NCI-H345 treated with DMSO at 0.1 percent for 48 hours (cell line): ENCODE results near the gene RHOT2.

Experiments
- DNase-seq: peaks from one replicate; lab custom pipeline; 2025; ENCODE audit not compliant: unreplicated experiment; lab: John Stamatoyannopoulos, UW

RHOT2 gene

GRCh38 chr16:632486-633335 is 35.2 kb upstream of the RHOT2 start:
- DNase-seq, result no peak

GRCh38 chr16:633336-634050 is 34.4 kb upstream of the RHOT2 start:
- no peak for DNase-seq

DNA sequence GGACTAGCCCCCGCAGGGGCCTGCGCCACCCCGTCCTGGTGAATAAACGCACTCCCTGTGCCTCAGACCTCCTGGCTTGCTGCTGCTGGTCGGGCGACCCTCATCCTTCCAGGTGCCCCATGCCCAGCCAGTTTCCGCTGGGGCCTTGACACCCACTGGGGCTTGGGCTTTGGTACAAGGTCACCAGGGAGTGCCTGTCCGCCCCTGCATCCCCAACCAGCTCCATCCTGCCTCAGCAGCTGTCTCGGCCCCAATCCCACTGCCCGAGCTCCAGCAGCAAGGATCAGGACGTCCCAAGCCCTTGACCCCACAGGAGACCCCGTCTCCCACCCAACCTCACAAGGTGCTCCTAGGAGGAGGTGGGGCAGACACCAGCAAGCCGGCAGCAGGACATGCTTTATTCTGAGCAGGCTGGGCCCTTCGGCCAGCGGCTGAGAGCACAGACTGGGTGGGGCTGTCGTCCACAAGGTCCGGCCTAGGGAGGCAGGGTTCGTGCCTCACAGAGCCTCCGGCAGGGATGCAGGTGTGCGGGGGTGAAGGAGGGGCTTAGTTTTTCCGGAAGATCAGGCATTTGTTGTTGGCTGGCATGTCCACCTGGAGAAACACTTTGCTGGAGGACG is 33.8 kb upstream of the RHOT2 start:
- no peak for DNase-seq

DNA sequence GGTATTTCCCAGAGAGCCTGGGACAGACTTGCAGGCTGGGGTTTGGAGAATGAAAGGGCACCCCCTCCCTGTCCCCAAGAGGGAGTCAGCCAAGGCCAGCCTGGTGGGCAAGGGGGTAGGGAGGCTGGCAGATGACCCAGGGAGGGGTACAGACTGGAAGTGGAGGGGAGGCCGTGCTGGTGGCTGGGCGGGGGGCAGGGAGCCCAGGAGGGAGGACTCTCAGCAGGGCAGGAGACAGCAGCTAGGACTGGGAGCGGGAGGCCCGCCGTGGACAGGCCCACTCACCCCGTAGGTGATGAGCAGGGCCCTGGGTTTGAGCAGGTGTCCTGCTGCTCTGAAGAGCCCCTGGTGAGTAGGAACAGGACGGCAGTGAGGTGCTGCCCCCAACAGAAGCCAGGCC is 32.9 kb upstream of the RHOT2 start:
- no peak for DNase-seq

GRCh38 chr16:635573-636205 is 32.2 kb upstream of the RHOT2 start:
- DNase-seq, result no peak

DNA sequence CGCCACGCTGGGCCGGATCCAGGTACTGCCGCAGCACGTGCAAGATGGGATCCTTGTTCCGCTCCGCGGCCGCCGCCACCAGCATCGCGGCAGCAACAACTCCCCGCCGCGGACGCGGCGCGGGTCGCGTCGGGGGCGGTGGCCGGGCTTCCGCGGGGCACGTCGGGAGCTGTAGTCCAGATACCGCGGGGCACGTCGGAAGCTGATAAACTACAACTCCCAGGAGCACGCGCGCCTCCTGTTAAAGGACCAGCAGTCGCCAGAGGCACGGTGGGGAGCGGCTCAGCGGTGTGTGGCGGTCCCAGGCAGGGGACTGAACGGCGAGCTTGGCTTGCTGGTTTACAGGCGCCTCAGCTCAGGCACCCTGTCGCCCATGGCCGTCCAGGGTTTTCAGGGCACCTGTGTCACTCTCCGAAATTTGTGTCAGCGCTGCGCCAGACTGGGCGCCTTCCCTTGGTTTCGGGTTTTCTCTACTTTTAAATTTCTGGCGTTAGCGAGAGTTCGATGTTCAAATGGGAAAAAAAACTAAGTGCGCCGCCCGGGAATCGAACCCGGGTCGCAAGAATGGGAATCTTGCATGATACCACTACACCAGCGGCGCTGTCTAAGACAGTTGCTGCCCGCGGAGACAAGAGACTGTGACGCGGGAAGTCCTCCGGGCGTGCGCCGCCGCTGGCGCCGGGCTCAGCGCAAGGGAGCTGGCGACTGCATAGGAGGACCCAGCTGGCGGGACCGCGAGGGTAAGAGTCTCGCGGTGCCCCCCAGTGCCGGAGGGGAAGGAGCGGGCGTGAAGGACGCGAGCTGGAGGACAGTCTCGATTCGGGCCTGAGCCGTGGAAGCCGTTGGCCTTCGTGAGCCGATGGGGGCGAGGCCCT is 31.5 kb upstream of the RHOT2 start, which contains the start of gene METTL26:
TSS of gene METTL26 (minus strand) at position 100 of the 875 bp plus-strand sequence. CDS start at position 85, 15 bp downstream.
- peak; percentile 79 for DNase-seq

GRCh38 chr16:637081-638018 is 30.6 kb upstream of the RHOT2 start:
- no peak for DNase-seq

- DNase-seq, result no peak
Measured at GRCh38 chr16:638034-638543, 29.8 kb upstream of the RHOT2 start.

GRCh38 chr16:638836-639235 is 29.1 kb upstream of the RHOT2 start:
- no peak for DNase-seq

GRCh38 chr16:640614-641013 is 27.3 kb upstream of the RHOT2 start:
- DNase-seq, result no peak

DNA sequence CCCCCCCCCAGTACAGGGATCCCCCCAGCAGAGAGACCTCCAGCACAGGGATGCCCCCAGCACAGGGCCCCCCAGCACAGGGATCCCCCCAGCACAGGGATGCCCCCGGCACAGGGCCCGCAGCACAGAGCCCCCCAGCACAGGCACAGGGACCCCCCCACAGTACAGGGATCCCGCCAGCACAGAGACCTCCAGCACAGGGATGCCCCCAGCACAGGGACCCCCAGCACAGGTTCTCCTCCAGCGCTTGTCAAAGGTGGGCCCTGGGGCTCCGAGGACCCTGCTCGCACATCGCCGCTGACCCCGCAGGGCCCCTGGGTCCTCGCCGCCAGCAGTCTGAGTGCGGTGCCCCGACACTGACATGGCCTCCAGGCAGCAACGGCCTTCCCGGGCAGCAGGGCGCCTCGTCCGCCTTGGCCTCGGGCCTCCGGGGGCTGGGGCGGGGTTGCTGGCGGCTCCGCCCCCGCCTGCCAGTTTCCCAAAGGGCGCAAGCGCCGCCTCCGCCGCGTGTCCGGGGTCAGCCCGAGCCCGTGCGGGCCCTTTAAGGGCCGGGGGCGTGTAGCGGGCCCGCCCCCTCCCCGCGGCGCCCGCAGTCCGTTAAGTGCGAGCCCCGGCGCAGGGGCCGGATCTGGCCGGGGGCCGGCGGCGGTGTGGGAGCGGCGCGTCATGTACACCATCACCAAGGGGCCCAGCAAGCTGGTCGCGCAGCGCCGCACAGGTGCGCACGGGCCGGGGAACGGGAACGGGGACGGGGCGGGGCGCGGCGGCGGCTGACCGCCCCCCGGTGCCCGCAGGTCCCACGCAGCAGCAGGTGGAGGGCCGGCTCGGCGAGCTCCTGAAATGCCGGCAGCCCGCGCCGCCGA is 26.4 kb upstream of the RHOT2 start, which contains the start of gene MCRIP2:
TSS of gene MCRIP2 (plus strand) at position 503 of the 863 bp plus-strand sequence. CDS start at position 667, 164 bp downstream.
- peak; percentile 40 for DNase-seq

DNA sequence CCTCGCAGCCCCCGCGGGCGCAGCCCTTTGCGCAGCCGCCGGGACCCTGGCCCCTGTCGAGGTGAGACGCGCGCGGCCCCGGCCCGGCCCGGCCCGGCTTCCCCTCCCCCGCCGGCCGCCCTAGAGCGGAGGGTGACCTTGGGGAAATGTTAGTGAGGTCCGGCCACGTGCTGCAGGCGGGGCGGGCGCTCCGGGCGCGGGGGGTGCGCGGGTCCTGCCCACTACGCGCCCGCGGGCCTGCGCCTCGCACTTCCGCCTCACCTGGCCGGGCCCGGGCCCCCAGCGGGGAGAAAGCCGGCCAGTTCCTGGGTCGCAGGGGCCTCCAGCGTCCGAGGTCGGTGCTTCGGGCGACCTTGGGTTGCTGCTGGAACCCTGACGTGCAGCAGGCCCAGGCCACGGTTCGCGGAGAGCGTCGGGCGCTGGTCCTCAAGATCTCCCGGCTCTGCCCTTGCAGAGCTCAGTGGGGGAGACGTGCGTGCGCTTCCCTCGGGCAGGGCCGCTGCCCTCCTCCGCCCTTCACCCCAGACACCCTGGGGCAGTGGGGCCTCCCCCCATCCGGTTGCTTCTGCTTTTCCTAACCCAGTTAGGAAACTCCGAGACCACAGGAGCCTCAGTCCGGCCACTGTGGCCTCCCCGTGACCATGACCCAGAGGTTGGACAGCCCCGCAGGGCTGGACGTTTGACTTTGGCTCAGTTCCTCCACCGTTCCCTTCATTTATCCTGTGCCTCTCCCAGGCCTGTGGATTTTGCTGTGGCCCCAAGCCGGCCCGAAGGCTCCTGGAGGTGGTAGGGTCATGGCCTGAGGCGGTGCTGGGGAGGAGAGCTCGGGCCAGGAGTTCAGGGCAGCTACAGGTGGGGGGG is 25.5 kb upstream of the RHOT2 start:
- no peak for DNase-seq

DNA sequence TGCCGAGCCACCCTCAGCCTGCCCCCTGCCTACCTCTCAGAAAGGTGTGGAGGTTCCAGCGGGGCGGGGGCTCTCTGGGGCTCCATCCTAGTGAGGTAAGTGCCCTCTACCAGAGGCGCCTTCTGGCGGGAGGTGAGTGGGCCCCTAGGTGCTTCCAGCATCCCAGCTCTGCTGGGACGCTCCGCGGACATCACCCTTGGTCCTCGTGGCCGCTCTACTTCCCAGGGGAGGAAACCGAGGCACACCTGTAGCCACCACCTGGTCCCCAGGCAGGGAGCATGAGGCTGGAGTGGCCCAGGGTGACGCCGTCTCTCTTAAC is 24.9 kb upstream of the RHOT2 start:
- DNase-seq, result no peak

DNA sequence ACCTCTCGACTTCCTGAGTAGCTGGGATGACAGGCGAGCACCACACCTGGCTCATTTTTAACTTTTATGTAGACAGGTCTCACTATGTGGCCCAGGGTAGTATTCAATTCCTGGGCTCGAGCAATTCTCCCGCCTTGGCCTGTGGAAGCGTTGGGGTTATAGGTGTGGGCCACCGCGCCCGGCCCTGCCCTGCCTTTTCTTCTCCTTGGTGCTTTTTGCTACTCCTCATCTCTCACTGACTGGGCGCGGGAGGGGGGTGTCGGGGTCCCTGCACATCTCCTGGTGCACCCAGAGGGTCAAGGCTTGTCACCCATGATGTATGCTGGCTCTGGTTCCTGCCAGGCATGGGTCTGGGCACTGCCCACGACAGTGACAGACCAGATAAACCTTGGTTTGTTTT is 23.4 kb upstream of the RHOT2 start:
- no peak for DNase-seq

DNA sequence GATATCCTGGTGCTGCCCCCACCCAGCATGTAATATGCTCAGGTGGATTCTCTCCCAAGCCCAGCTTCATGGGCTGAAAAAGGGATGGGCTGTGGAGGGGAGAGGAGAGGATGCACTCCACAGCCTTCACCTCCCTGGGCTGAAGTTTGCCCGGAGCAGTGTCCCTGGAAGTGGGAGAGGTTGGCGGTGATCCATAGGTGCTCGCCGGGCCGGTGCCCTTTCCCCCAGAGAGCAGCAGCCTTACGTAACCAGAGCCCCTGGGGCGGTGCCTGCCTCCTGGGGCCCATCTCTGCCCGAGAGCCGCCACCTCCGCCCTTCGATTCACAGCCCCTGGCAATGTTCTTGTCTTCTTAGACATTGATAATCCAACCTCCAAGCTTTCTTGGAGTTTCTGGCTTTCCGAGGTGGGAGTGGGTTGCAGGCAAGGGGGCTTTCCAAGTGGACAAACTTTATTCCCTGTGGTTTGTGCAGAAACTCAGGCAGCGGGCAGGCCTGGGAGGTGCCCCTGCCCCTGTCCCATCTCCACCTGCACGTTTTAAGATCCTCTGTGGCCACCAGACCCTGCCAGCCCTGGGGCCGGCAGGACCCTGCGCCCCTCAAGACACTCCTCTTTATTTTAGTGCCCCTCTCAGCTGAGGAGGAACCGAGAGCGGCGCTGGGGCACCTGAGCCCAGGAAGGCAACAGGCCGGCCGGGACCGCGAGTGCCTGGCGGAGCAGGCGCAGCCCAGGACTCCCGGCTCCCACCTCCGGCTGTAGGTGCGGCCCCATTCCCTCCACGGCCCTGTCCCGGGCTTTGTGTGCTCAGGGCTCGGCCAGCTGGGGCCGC is 21.9 kb upstream of the RHOT2 start:
- no peak for DNase-seq

DNA sequence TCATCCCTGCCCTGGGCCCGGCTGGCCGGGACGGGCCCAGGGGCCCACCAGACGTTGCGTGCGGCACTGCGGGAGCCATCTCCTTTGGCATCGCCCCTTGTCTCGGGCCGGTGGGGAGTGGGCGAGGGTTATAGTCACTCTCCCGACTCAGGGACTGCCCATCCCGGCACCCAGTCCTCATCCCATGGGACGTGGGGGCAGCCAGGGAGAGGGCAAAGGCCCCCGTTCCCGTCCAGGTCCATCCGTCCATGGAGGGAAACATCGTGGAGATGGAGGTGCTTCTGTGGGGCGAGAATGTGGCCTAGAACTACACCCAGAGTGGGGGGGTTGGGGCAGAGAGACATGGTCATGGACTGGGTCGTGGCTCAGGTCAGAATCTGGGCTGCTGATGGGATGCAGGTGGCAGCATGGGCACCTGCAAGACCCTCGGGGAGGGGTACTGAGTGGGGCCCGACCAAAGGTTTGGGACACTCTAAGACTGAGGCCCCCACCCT is 21.2 kb upstream of the RHOT2 start:
- DNase-seq, result no peak
